OCI-M2 (cell line): ENCODE data around the gene TPD52L1.
"Not testable (repeated sequence)": the region's sequence is repeated elsewhere in the genome, so short reads cannot be mapped to it uniquely, and the experiment has no call there.

Source experiments
- DNase-seq: peaks from one replicate; lab custom pipeline; 2025; ENCODE audit not compliant: unreplicated experiment; lab: John Stamatoyannopoulos, UW

Gene TPD52L1

GRCh38 chr6:125153391-125154117, at the start of gene TPD52L1:
Gene TPD52L1 (plus strand): TSS chr6:125153773. CDS start chr6:125153952, 179 bp downstream.
- DNase-seq, result peak; percentile 34

- no peak for DNase-seq
Measured at GRCh38 chr6:125104425-125104824, 49.1 kb upstream of the TPD52L1 start.

GRCh38 chr6:125107048-125107447, 46.5 kb upstream of the TPD52L1 start:
- no peak for DNase-seq

GRCh38 chr6:125107896-125108295, 45.7 kb upstream of the TPD52L1 start:
- no peak for DNase-seq

- no peak for DNase-seq
Measured at GRCh38 chr6:125110056-125110455, 43.5 kb upstream of the TPD52L1 start.

GRCh38 chr6:125111219-125111983, 42.2 kb upstream of the TPD52L1 start:
- no peak for DNase-seq

GRCh38 chr6:125112934-125113333, 40.6 kb upstream of the TPD52L1 start:
- DNase-seq, result no peak

- DNase-seq, result no peak
Measured at GRCh38 chr6:125114248-125114858, 39.2 kb upstream of the TPD52L1 start.

GRCh38 chr6:125116170-125116569, 37.4 kb upstream of the TPD52L1 start:
- no peak for DNase-seq

GRCh38 chr6:125116710-125117109, 36.9 kb upstream of the TPD52L1 start:
- no peak for DNase-seq

- no peak for DNase-seq
Measured at GRCh38 chr6:125117818-125118217, 35.8 kb upstream of the TPD52L1 start.

- no peak for DNase-seq
Measured at GRCh38 chr6:125120054-125120590, 33.5 kb upstream of the TPD52L1 start.

- no peak for DNase-seq
Measured at GRCh38 chr6:125121894-125122293, 31.7 kb upstream of the TPD52L1 start.

GRCh38 chr6:125123051-125123450, 30.5 kb upstream of the TPD52L1 start:
- DNase-seq, result no peak

- no peak for DNase-seq
Measured at GRCh38 chr6:125123468-125124048, 30.0 kb upstream of the TPD52L1 start.

GRCh38 chr6:125124049-125124669, 29.4 kb upstream of the TPD52L1 start:
- no peak for DNase-seq

GRCh38 chr6:125125856-125126255, 27.7 kb upstream of the TPD52L1 start:
- DNase-seq, result not testable (repeated sequence)

- DNase-seq, result no peak
Measured at GRCh38 chr6:125129354-125129753, 24.2 kb upstream of the TPD52L1 start.

GRCh38 chr6:125132058-125132457, 21.5 kb upstream of the TPD52L1 start:
- DNase-seq, result no peak

GRCh38 chr6:125136378-125136777, 17.2 kb upstream of the TPD52L1 start:
- no peak for DNase-seq

- DNase-seq, result no peak
Measured at GRCh38 chr6:125138083-125138482, 15.5 kb upstream of the TPD52L1 start.
